Cardiac septum (tissue), 1 donor: ENCODE data around the gene TRH. TPM values are rescaled to one million over a fixed set of nuclear protein-coding genes. Genes with fewer than 3 reads are reported as not detected.
"Not testable (repeated sequence)": the region's sequence is repeated elsewhere in the genome, so short reads cannot be mapped to it uniquely, and the experiment has no call there.

ENCODE experiments used
- DNase-seq: peaks from one replicate; pipeline ENCODE4 v3.0.0-alpha.2; 2020; ENCODE audit warnings: low spot score
- intact Hi-C: fragments of 100-400 bp; cut with DNase I; formaldehyde crosslinking; loops from one replicate; pipeline ENCODE4 v1.14.0; 2022
- total RNA-seq: library from RNA; stranded (reverse); fragmentation: NEBNext Ultra II Directional; extraction: Animal tissue kit (Norgen Biotek cat#: 25700); gene quantifications from one replicate; pipeline ENCODE4 v1.2.1, GENCODE V29; 2021
- donor health status: DM: no; HTN: no; CAD: no.

Gene TRH
- total RNA-seq, 1 donor from 2014 or later = not detected

DNA sequence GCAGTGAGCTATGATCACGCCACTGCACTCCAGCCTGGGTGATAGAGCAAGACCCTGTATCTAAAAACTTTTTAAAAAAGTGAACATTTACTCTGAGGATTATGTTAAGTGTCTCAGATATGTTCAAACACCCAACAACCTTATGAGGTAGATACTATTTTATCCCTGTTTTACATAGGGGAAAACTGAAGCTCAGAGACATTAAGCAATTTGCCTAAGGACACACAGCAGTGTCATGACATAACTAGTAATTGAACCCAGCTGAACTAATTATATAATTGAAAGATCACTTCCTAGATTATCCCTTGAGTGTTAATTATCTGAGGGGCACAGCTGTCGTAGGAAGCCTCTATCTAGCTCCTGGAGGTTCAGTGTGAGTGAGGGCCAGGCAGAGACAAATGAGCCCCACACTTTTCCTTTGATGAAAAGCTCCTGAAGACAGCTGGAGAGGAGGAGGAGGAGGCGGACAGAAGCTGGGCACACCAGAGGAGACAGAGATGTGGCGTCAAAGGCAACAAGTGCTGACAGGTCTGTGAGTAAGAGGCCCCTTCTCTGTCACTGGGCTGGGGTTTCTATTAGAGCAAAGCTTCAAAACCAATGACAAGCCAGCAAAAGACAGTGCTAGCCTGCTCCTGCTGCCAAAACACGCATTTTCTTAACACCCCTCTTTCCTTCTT, 20.5 kb downstream of the TRH start:
- intact Hi-C loops = no loop called here

DNA sequence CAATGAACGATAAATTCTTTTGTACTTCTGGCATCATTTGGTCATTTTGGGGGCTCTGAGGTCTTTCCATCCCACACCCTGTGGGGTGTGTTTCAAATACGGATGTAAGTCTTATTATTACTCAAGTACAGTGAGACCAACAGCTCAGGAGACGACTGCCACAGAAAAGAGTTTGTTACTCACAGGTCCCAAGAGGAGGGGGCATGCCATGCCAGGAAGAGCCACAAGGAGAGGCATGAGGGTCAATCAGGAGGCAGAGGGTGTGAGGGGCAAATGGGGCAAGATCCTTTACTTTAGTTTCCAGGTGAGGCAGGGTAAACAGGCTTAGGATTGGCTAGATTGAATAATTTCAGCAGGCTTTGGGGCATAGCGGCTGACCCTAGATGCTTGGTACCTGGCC, 21.6 kb downstream of the TRH start:
- intact Hi-C loops = no loop called here
- DNase-seq = peak; percentile 24

More for the DNA sequence above, 20.5 kb downstream of the TRH start:
- peak; percentile 3 for DNase-seq

DNA sequence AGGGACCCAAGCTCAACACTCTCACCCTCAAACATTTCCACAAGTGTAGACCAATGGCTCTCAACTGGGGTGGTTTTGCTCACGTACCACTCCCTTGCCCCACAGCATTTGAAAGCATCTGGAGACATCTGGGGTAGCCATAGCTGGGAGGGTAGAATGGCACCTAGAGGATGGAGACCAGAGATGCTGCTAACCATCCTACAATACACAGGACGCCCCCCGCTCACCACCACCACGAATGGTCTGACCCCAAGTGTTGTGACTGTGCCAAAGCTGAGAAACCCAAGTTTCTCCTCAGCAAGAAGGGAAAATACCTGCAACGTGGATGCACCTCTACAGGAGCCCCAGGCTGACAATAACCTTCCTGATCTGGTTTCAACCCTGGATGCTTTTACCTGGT, 24.7 kb downstream of the TRH start:
- DNase-seq, intact Hi-C loops: not testable (repeated sequence)

DNA sequence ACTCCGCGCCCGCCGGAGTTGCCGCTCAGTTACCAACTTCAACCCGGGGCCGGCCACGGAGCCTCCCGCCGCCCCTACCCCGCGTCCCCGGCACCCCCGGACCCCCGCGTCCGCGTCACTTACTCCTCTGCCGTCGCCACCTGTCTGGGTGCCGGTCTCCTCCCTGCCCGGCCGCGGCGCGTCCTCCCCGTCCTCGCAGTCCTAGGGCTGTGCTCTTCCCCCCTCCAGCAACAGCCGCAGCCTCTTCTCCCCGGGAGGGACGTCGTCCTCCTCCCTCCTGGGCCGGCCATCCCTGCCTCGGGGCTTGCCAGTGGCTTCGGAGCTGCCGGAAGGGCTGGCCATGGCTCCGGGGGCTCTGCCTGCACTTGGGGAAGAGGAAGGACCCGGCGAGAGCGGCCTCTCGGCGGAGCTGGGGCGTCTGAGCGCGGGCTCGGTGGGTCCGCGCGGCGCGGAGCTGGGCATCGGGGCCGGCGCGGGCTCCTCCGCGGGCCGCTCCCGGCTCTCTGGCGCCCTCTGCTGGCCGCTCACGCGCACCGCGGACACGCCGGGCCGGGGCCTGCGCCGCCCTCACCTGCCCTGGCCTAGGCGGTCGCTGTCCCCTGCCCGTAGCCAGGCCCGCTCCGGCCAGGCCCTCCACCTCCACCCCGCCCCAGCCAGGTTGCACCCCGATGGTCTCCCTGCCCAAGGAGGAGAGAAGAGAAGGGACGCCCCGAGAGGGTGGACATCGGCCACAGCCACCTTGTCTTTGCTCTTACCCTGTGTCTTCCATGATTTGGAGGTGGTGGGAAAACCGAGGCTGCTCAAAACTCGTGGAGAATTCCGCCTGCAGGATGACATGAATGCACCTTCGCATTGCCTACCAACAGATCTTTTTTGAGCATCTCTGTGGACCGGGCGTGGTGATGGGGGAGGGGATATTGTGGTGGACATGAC, 28.4 kb downstream of the TRH start:
- intact Hi-C loops = loop anchor here (2.0 kb wide), 1 partner anchor 374 kb away; no protein-coding TSS in a partner anchor
- peak; percentile 86 for DNase-seq

DNA sequence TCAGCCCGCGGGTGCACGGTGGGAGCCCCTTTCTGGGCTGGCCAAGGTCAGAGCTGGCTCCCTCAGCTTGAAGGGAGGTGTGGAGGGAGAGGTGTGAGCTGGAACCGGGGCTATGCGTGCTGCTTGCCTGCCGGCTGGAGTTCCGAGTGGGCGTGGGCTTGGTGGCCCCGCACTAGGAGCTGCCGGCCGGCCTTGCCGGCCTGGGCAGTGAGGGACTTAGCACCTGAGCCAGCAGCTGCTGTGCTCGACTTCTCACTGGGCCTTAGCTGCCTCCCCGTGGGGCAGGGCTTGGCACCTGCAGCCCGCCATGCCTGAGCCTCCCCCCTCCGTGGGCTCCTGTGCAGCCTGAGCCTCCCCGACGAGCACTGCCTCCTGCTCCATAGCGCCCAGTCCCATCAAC, 36.0 kb downstream of the TRH start:
- intact Hi-C loops = no loop called here
- DNase-seq = no peak

DNA sequence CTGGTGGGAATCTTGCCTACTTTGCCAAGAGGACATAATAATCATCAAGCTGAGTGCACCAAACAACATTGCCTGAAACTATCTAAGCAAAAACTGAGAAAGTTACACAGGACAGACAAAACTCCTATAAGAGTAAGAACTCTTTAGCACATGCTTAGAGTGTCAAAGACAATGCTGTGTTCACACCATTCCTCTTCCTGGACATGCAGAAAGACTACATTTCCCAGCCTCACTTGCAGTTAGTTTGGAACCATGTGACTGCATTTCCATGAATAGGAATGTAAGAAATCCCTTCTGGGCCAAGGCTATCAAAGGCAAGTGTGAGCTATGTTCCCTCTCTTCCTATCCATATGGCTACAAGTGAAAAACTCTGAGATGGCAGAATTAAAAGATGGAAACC, 37.6 kb downstream of the TRH start:
- DNase-seq, intact Hi-C loops: not testable (repeated sequence)

DNA sequence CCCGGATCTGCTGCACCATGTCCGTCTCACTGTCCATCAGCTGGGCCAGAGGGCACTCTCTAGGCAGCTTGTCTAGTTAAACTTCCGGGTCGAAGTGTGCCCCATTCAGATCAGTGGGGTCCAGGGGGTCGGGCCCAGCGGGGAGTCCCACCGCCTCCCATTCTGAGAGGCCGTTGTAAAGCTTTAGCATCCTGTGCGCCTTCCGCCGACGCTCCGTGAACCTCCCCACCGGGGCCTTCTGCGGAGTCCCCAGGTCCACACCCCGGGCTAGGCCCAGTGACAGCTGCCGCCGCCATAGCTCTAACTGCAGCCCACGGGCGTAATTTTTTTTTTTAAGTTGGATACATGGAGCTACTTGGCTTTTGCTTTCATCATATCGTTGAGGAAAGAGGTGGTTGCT, 38.7 kb downstream of the TRH start:
- intact Hi-C loops, DNase-seq: not testable (repeated sequence)

DNA sequence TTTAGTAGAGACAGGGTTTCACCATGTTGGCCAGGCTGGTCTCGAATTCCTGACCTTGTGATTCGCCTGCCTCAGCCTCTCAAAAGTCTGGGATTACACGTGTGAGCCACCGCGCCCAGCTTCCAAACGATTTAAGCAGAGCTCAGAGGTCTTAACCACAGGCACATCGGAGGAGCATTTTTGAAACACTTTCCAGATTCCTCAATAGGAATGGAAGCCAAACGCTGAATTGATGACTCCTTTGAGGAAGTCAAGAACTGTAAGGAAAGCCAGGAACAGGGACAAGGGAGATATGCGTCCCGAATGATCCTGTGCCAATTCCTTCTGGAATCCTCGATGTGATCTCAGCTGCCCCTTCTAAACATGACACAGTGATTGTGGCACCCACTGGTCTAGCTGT, 40.0 kb downstream of the TRH start:
- no peak for DNase-seq
- intact Hi-C loops = no loop called here

DNA sequence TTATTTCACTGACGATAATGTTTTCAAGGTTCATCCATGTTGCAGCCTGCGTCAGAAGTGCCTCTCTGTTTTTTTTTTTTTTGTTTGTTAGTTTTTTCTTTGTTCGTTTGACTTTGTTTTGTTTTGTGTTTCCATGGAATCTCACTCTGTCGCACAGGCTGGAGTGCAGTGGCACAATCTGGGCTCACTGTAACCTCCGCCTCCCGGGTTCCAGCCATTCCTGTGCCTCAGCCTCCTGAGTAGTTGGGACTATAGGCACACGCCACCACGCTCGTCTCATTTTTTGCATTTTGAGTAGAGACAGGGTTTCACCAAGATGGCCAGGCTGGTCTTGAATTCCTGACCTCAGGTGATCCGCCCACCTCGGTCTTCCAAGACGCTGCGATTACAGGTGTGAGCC, 43.1 kb downstream of the TRH start:
- DNase-seq, intact Hi-C loops: not testable (repeated sequence)

DNA sequence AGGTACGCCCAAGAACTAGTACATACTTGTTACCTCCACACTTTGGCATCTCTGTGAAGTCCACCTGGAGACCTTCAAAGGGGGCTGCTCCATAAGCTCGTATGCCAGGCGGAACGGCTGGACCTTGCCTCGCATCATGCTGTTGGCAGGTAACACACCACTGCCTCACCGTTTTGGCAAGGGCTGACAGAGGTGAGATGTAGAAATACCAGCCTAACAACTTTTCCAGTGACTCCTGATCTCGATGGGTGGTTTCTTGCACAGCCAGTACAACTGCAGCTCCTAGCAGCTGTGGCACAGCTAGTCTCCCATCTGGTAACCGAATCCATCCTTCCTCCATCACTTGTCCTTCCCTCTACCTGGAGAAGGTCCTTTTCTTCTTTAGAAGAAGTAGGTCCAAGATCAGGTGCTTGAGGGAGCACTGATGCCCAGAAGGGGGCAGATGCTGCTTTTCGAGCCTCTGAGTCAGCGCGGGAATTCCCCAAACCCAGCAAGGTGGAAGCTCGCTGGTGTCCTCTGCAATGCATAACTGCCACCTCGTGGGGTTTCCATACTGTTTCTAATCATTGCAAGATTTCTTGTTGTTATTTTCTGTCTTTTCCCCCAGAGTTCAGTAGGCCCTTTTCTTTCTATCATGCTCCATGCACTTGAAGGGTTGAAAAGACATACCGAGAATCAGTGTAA, 51.8 kb downstream of the TRH start:
- DNase-seq, intact Hi-C loops: not testable (repeated sequence)

DNA sequence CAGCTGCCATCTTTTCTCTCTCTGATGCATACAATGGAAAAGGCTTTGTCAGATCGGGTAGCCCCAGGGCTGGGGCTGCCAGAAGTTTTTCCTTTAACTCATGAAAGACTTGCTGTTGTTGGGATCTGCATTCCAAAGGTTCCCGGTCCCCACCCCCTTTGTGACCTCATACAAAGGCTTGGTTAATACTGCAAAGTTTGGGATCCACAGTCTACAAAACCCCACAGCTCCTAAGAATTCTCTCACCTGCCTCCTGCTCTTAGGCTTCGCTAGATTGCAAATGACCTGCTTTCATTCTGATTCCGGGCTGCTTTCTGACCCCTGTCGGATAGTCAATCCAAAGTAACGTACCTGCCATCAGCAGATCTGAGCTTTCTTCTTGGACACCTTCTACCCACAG, 52.9 kb downstream of the TRH start:
- DNase-seq, intact Hi-C loops: not testable (repeated sequence)

Other genes starting within 250 kb of the TRH start
- gene TMCC1, start 81.0 kb upstream of the TRH start, total RNA-seq = 35.2 TPM
- gene ALG1L2, start 107.1 kb downstream of the TRH start, total RNA-seq = not detected